GM04503 (cell line): ENCODE measurements around the gene PPTC7.
"Not testable (repeated sequence)": the region's sequence is repeated elsewhere in the genome, so short reads cannot be mapped to it uniquely, and the experiment has no call there.

ENCODE experiments used
- DNase-seq: peaks from one replicate; pipeline ENCODE4 v3.0.0-alpha.2; 2012; ENCODE audit warnings: low read depth

Gene PPTC7

DNA sequence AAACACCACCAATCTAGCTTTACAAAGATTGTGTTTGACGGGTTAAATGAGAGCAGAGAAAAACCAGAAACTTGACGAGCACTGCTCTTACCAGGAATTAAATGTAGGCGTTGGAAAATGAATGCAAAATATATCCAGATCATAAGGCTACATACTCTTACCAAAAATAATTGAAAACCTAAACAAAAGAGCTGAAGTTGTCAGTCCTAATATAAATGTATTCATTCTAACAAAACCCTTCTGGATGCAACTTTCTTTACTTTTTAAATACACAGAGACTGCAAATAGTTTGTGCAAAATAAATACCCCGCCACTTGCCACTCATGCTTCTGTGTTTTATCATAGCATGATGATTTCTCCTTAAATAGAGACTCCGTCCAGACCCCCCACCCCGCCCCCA is 48.3 kb downstream of the PPTC7 start:
- no peak for DNase-seq

DNA sequence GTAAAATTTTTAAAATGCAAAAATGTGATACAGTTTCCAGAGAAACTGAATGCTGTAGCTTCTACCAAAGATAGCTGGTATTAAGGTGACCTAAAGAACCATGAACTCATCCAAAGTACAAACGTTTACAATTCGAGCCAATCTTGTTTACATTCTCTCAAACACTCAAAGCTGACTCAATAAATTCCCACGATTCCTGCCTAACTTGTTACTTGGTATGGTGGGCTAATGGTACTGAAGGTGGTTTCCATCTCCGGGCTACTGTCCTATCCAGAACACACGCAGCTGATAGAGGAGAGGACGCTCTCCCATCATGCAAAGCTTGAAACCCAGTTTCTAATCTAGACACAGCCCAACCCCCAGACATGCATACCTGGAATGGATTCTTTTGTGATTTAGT is 49.5 kb downstream of the PPTC7 start:
- DNase-seq = no peak

DNA sequence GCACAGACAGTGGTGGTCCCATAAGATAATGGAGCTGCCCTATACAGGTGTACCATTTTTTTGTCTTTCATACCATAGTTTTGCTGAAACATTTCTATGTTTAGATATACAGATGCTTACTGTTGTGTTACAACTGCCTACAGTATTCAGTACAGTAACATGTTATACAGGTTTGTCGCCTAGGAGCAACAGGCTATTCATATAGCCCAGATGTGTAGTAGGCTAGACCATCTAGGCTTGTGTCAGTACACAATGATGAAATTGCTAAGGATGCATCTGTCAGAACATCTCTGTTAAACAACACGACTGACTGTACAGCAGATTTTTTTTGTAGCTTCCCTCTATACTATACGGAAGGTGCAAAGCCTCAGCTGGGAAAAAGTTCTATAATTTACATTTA is 50.5 kb downstream of the PPTC7 start:
- no peak for DNase-seq

DNA sequence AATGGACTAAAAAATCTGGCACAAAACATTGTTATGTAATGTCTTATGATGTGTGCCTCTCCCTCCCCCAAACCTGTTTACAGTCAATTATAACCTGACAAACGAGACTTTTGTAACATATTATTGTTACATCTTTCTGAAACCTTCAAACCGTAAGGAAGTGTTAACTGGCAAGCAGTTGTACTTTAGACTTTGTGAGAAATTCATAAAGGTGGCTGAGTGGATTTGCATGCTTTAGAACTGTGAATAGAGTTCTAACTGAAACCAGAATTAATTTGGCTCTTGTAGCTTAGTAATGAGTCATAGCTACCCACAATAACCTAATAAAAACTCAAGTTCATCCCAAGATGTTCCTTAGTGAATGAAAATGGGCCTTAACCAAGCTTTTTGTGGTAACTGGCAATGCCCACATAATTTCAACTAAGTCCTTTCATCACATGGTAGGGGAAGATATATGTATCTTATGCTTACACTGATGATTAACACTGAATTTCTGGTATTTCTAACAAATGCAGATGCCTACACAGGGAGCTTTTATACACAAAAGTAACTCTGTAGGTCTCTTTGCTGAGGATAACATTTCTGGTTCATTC is 51.3 kb downstream of the PPTC7 start:
- DNase-seq = no peak

DNA sequence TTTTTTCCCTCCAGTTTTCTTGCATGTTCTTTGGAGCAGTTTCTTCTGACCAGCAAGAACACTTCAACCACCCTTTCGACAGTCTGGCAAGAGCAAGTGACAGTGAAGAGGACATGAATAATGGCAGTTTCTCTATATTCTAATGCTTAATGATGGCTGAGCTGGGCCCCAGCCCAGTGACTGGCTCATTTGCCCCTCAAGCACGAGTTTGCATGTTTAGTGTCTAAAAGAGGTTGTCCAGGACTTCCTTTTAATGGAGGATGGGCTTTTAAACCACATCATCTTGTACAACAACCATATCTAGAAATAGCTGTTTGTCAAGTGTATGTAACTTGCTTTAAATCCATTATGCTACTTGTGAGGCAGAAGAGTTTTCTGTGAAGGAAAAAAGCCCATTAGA is 52.6 kb downstream of the PPTC7 start:
- DNase-seq = no peak

DNA sequence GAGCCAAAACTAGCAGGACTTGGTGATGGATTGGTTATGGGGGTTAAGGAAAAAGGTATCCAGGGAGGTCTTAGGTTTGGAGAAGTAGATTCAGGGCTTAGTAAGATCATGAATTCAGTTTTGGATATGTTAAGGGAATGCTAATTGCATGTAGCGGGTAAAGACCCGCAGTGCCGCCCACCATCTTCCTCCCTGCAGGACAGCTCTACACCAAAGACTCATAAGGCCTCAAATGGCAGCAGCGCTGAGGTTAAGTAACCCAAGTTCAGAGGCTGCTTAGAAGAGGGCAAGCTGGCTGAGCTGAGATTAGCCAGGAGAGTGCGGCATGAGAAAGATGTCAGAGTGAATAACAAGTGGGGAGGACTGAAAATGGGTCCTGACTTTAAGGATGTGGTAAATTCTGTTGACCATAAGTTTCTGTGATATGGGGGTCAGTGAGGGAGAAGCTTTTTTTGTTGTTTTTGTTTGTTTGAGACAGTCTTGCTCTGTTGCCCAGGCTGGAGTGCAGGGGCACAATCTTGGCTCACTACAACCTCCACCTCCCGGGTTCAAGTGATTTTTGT is 54.8 kb downstream of the PPTC7 start:
- DNase-seq = no peak

DNA sequence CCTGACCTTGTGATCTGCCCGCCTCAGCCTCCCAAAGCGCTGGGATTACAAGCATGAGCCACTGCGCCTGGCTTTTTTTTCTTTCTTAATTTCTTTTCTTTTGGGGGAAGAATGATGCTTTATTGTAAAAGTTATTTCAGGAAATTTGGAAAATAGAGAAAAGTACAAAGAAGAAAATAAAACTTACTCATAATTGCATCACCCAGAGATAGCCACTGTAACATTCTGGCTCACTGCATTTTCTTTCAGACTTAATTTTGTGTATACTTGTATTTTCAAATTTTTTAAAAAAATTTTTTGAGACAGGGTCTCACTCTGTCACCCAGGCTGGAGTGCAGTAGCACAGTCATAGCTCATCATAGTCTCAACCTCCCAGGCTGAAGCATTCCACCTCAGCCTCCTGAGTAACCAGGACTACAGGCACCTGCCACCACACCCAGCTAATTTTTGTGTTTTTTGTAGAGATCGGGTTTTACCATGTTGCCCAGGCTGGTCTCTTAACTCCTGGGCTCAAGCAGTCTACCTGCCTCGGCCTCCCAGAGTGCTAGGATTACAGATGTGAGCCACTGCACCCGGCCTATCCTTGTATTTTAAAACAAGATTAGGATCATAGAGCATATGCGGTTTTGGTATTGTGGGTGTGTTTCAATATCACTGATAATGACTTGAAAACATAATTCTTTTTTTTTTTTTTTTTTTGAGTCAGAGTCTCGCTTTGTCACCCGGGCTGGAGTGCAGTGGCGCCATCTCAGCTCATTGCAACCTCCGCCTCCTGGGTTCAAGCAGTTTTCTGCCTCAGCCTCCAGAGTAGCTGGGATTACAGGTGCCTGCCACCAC is 62.0 kb downstream of the PPTC7 start:
- not testable (repeated sequence) for DNase-seq

DNA sequence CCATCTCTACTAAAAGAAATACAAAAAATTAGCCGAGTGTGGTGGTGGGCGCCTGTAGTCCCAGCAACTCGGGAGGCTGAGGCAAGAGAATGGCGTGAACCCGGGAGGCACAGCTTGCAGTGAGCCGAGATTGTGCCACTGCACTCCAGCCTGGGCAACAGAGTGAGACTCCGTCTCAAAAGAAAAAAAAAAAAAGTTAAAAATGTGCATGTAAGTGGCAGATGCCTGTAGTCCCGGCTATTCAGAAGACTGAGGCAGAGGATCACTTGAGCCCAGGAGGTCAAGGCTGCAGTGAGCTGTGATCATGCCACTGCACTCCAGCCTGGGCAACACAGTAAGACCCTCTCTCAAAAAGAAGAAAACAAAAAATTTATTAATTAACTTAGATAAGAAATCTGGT is 65.1 kb downstream of the PPTC7 start:
- not testable (repeated sequence) for DNase-seq

DNA sequence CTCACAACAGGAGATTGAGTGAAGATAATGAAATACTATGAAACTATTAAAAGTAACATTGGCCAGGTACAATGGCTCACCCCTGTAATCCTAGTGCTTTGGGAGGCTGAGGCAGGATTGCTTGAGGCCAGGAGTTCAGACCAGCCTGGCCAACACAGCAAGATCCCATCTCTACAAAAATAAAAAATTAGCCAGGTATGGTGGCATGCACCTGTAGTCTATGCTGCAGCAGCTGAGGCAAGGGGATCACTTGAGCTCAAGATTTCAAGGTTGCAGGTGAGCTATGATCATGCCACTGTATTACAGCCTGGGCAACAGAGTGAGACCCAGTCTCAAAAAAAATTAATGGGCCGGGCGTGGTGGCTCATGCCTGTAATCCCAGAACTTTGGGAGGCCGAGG is 66.1 kb downstream of the PPTC7 start:
- DNase-seq = no peak

DNA sequence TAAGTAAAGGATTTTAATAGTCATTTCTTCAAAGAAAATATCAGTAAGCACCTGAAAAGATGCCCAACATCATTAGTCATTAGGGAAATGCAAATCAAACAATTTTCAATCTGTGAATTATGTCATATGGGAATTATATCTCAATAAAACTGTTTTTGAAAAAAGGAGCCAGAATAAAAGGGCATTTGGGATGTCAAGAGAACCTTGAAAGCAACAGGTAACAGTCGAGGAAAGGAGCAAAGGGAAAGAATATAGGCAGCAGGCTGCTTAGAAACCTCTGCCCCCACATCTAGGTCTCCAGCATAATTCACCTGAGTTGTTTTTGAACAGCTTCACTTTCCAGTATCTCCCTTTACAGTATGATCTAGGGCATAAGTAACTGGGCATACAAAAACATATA is 68.8 kb downstream of the PPTC7 start:
- no peak for DNase-seq

DNA sequence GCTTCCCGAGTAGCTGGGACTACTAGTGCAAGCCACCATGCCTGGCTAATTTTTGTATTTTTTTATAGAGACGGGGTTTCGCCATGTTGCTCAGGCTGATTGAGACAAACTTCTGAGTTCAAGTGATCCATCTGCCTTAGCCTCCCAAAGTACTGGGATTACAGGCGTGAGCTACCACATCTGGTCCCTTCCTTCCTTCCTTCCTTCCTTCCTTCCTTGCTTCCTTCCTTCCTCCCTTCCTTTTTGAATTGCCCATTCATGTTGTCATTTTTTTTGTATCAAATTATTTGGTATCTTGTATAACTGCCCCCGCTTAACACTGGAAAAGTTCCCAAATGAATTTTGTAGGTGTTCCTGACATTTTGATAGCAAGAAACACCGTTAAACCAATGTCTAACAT is 69.3 kb downstream of the PPTC7 start:
- DNase-seq = no peak

DNA sequence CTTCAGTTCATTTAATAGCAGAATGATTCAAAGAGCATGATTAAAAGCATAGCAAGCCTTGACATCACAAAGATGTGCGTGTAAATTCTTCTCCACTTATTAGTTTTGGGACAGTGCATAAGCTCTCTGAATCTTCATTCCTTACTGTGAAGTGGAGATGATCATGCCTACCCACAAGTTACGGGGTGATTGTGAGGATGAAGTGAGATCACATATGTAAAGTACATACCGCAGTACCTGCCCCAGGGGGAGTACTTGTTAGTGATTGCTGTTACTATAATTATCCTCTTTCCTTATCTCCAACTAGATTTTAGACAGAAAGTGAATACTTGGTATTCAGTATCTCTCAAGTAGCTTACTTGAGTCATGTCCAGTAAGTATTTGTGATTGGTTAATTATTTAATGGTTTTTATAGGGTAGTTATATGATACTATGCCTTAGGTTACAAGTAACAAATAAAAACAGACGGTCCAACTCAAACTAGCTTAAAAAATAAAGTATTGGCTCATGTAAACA is 75.0 kb downstream of the PPTC7 start:
- DNase-seq = no peak

DNA sequence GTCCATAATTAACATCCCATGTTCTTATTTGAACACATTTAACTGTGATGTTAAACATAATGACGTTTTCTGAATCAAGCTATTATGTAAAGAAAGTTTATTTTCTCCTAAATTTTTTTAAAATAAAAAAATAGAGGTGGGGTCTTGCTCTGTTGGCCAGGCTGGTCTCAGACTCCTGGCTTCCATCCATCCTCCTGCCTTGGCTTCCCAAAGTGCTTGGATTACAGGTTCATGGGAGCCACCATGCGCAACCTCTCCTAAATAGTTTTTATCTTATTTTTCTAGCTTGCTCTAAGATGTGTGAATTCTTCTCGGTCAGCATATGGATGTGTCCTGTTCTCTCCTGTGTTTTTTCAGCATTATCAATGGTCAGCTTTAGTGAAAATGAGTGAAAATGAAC is 77.8 kb downstream of the PPTC7 start:
- DNase-seq = no peak

DNA sequence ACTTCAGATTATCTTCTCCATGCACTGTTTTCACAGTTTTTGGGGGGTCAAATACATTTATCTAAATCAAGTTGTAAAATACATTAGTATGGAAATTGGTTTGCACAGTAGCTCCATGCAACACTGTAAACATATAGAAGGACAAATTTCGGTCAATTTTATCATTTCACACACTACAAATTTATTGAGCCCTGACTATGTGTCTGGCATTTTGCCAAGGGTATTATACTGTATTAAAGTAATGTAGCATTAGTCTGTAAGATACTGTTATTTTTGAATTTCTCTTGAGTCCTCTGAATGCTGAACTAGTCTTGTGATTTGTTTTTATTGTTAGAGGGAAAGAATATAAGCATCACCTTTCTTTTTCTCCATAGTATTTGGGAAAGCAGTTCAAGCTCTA is 79.7 kb downstream of the PPTC7 start:
- no peak for DNase-seq

DNA sequence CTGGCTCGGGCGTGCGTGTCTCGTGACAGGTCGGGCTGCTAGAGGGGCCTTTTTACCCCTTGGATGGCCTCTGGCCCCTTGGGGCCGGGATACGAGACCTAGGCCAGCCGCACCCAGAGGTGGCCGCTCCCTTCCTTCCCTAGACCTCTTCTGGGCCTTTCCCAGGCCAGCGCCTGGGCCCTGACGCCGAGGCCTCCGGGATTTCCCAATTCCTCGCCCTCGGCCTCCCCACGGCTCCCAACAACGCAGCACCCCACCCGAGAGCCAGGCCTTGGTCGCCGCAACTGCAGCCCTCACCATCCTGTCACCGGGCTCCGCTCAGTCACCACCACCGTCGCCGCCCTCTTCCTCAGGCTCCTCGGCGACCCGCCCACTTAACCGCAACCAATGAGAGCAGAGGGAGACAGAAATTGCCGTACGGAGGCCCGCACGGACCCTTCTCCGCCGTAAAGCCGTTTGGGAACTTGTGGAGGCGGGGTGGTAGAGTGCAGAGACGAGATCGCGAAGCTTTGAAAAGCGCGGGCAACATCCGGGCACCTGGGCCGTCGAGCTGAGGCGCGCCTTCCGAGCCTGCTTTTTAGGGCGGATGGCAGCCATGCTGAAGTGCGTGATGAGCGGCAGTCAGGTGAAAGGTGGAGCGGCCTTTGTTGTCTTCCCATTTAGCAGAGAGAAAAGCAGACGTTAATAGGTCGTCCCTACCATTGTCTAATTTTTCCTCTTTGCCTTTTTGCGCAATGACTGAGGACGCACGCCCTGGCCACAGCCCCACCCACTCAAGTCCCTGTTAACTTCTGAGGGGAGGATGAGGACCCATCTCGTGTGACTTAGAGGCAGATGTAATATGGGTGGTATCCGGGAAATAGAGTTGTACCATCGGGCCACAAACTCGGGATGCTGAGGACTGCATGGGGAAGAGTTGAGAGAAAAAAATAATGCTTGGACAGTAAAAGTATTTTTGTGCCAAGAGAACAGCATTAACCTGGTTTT is 81.1 kb downstream of the PPTC7 start, which contains the start of the genes RAD9B and VPS29:
RAD9B (plus strand) TSS at position 580 of the 987 bp plus-strand sequence; CDS start at position 587, 7 bp downstream.
VPS29 (minus strand) TSS at position 360 of the 987 bp plus-strand sequence; CDS start at position 300, 60 bp downstream.
- DNase-seq = peak; percentile 86

DNA sequence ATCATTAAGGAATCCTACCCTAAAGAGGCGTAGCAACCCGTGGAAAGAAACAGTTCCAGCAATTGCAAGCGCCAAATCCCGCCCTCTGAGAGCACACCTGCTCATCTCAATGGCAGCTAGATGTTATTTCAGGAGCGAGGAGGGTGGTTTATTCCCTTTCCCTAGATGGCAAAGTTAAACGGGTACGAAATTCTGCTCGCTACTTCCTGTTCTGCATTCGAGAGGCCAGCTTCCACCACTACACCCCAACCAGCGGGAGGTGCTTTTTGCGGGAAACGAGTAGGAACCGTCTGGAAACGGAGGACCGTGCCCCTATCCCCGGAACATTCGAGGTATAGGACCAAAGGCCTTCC is 81.7 kb downstream of the PPTC7 start:
- peak; percentile 19 for DNase-seq

DNA sequence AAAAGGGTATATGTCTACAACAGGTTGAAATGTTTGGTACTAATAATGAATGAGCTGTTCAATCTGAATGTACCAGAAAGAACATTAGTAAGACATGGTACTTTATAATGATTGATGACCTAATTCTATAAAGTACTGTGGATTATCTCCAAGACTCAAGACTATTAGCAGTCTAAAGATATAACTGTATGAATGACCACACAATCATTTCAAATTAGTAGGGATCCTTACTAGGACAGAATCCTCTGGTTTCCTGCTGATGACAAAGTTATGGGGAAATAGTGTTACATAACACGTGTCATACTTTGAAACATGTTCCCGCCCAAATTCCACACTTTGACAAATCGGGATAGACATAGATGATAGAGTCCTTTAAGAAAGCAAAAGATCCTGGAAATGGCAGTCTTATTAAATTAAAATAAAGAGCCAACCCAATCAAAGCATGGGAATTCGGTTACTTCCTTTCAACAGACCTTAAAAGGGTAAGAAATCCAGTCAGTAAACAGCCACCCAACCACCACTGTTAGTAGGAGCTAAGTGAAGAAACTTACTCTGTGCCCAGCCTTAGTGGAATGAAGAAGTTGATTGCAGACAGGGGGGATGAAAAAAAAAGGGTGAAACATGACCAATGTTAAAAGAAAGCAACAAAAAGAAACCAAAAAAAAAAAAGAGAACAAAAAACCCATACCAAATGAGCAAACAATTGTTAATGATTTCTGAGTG is 84.0 kb downstream of the PPTC7 start:
- peak; percentile 47 for DNase-seq
